ENCODE data around the gene CTU1.

CTU1 gene

GRCh38 chr19:51082611-51083010, 25.6 kb downstream of the CTU1 start, which contains the start of gene KLK14:
Gene KLK14 (minus strand): TSS chr19:51082887. CDS start chr19:51082614, 273 bp downstream.
- TF ChIP-seq, protein P1, sequence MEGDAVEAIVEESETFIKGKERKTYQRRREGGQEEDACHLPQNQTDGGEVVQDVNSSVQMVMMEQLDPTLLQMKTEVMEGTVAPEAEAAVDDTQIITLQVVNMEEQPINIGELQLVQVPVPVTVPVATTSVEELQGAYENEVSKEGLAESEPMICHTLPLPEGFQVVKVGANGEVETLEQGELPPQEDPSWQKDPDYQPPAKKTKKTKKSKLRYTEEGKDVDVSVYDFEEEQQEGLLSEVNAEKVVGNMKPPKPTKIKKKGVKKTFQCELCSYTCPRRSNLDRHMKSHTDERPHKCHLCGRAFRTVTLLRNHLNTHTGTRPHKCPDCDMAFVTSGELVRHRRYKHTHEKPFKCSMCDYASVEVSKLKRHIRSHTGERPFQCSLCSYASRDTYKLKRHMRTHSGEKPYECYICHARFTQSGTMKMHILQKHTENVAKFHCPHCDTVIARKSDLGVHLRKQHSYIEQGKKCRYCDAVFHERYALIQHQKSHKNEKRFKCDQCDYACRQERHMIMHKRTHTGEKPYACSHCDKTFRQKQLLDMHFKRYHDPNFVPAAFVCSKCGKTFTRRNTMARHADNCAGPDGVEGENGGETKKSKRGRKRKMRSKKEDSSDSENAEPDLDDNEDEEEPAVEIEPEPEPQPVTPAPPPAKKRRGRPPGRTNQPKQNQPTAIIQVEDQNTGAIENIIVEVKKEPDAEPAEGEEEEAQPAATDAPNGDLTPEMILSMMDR (IDR thresholded peaks at IDR 0.05; ENCODE audit: low read depth, low read length) = no peak
- no peak for DNase-seq (ENCODE audit: low read depth, low spot score)
- in situ Hi-C loops (cut with HindIII; ENCODE audit: low sequenced_read_pairs) = no loop called here
- H3K4me3 ChIP-seq (ENCODE audit: low read depth, low read length) = no peak within 1 kb of the TSS

DNA sequence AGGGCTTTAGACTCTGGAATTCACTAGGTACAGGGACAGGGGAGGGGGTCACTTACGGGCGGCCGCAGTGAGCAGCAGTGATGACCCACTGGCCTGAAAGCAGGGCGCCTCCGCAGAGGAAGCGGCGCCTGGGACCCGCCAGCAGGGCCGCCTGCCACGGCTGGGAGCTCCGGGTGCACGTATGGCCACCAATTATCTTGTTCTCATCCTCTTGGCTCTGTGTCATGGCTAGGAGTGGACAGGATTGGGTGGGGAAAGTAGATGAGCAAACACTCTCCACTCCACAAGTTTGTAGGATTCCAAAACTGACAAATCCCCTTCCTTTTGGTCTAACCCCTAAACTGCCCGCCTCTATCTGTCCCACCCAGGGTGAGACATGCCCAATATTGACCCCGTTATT, 26.7 kb downstream of the CTU1 start:
- in situ Hi-C loops (cut with HindIII; ENCODE audit: low sequenced_read_pairs) = no loop called here
- no peak overlapping the region for H3K4me3 ChIP-seq (ENCODE audit: low read depth, low read length)
- TF ChIP-seq, protein P1 (IDR thresholded peaks at IDR 0.05; ENCODE audit: low read depth, low read length) = no peak
- no peak for DNase-seq (ENCODE audit: low read depth, low spot score)

DNA sequence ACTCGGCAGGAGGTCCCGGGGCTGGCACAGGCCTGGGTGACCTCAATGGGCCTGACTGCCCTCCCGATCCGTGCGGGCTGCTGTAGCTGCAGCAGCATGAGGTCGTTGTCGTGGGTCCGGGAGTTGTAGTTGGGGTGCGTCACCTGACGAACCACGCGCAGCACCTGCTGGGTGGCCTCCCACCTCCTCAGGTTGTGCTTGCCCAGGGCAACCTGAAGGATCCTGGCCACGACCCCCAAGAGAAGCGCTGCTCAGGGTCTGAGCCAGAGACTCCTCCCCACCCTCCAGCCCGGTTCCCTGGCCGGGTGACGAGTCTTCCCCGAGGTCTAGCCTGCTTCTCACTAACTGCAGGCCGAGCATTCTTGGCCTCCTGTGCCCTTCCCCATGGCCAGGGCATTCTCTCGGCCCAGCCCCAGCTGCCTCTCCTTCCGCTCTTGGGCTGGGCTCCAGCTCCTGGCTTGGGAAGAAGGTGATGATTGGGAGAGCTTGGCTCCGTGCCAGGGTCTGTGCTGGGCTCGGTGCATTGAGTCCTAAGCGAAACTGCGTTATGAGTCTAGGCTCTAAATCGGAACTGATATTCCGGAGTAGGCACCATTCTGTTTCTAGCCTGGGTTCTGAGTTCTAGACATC, 28.6 kb downstream of the CTU1 start:
- in situ Hi-C loops (cut with HindIII; ENCODE audit: low sequenced_read_pairs) = no loop called here
- TF ChIP-seq, protein P1 (IDR thresholded peaks at IDR 0.05; ENCODE audit: low read depth, low read length) = no peak
- DNase-seq (ENCODE audit: low read depth, low spot score) = no peak
- H3K4me3 ChIP-seq (ENCODE audit: low read depth, low read length) = no peak overlapping the region

DNA sequence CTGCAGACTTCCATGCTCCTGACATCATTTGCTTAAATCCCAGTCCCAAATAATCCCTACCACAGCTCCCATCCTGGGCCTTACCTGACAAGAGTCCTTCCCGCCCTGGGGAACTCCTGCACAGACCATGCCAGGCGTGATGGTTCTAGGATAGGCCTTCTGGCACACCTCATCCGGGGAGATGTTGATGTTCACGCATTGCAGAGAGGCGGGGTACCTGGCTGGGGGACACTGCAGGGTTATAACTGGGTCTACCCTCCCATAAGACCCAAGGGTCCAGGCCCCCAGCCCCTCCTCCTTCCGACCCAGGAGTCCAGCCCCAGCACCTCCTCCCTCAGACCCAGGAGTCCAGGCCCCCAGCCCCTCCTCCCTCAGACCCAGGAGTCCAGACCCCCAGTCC, 29.5 kb downstream of the CTU1 start:
- TF ChIP-seq, protein P1 (IDR thresholded peaks at IDR 0.05; ENCODE audit: low read depth, low read length) = no peak
- H3K4me3 ChIP-seq (ENCODE audit: low read depth, low read length) = no peak overlapping the region
- DNase-seq (ENCODE audit: low read depth, low spot score) = no peak
- in situ Hi-C loops (cut with HindIII; ENCODE audit: low sequenced_read_pairs) = no loop called here

DNA sequence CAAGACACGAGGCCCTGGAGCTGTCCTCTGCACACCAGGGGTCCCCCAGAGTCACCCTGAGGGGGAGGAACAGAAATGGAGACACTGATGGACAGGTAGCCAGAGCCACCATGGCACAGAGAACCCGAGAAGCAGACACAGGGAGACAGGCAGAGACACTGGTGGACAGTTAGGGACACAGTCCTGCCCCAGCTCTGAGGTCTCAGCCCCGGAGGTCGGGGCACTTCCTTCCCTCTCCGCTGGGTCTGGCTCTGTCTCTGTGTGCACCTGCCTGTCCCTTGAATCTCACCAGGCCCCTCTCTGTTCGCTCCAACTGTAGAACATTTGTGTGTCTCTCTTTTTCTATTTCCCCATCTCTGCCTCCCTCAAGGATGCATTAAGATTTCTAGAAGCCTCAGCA, 30.1 kb downstream of the CTU1 start:
- no peak overlapping the region for H3K4me3 ChIP-seq (ENCODE audit: low read depth, low read length)
- TF ChIP-seq, protein P1 (IDR thresholded peaks at IDR 0.05; ENCODE audit: low read depth, low read length) = no peak
- in situ Hi-C loops (cut with HindIII; ENCODE audit: low sequenced_read_pairs) = no loop called here
- no peak for DNase-seq (ENCODE audit: low read depth, low spot score)

- no peak for DNase-seq (ENCODE audit: low read depth, low spot score)
- in situ Hi-C loops (cut with HindIII; ENCODE audit: low sequenced_read_pairs) = no loop called here
- H3K4me3 ChIP-seq (ENCODE audit: low read depth, low read length) = no peak overlapping the region
- TF ChIP-seq, protein P1 (IDR thresholded peaks at IDR 0.05; ENCODE audit: low read depth, low read length) = no peak
Observed at GRCh38 chr19:51076631-51077213, 31.5 kb downstream of the CTU1 start.
